Lung (tissue), 12 donors: ENCODE measurements around the gene XPNPEP1. TPM values are rescaled to one million over a fixed set of nuclear protein-coding genes. Genes with fewer than 3 reads are reported as not detected.
A peak's percentile ranks its signal among the peaks of the same experiment; 100 is the strongest.

ENCODE experiments used
- ATAC-seq: fragments of 200-7000 bp; cut with Tn5 transposase; one replicate; pipeline ENCODE4 v1.9.1; 2020; ENCODE audit warnings: moderate number of reproducible peaks; ENCODE audit not compliant: insufficient read depth, low FRiP score
- DNase-seq, 3 donors: peaks; one replicate each; pipeline ENCODE4 v3.0.0-alpha.2; 2013 to 2017
- H3K27ac ChIP-seq, 2 donors: one replicate each; pipeline ENCODE4 v1.5.1; 2013; ENCODE audit warnings: mild to moderate bottlenecking in 2 of 2, moderate library complexity in 2 of 2, control low read depth in 1 of 2, inconsistent platforms in 1 of 2, low read depth in 1 of 2, low read length in 1 of 2
- H3K27me3 ChIP-seq, 3 donors: one replicate each; pipeline ENCODE4 v1.5.1; 2013; ENCODE audit warnings: low read length in 2 of 3; ENCODE audit not compliant: control insufficient read depth in 3 of 3, insufficient read depth in 3 of 3
- H3K36me3 ChIP-seq, 4 donors: one replicate each; pipeline ENCODE4 v1.5.1; 2013; ENCODE audit warnings: low read length in 4 of 4, mild to moderate bottlenecking in 1 of 4, moderate library complexity in 1 of 4; ENCODE audit not compliant: control insufficient read depth in 4 of 4, insufficient read depth in 4 of 4
- H3K4me1 ChIP-seq, 5 donors: one replicate each; pipeline ENCODE4 v1.5.1; 2013; ENCODE audit warnings: low read length in 5 of 5, mild to moderate bottlenecking in 2 of 5, moderate library complexity in 1 of 5; ENCODE audit not compliant: control insufficient read depth in 5 of 5, insufficient read depth in 5 of 5
- H3K4me3 ChIP-seq: one replicate; pipeline ENCODE4 v1.5.1; 2013; ENCODE audit warnings: mild to moderate bottlenecking, control low read depth, moderate library complexity
- H3K9ac ChIP-seq, 2 donors: one replicate each; pipeline ENCODE4 v1.5.1; 2013; ENCODE audit warnings: low read length in 2 of 2, control low read depth in 1 of 2; ENCODE audit not compliant: insufficient read depth in 1 of 2
- H3K9me3 ChIP-seq, 4 donors: one replicate each; pipeline ENCODE4 v1.5.1; 2013; ENCODE audit warnings: low read length in 3 of 4, mild to moderate bottlenecking in 1 of 4, moderate library complexity in 1 of 4; ENCODE audit not compliant: control insufficient read depth in 4 of 4, insufficient read depth in 3 of 4
- WGBS, 2 donors: extraction: QIAGEN DNeasy Blood & Tissue Kit; methylation state at CpG; one replicate each; pipeline ENCODE4 v1.1.7; 2013; 5-methylcytosine and 5-hydroxymethylcytosine counted together
- polyA plus RNA-seq, 2 donors: library from polyadenylated mRNA; stranded (reverse); fragments of 200-250 nt; gene quantifications; one replicate each; pipeline ENCODE4 v1.2.1, GENCODE V29; 2013
- total RNA-seq, 2 donors: library from RNA; depleted of rRNA in 1 of 2; stranded (reverse); fragments of >200 nt in 1 of 2; gene quantifications; one replicate each; pipeline ENCODE4 v1.2.1, GENCODE V29; 2014 to 2021
- TF ChIP-seq, protein P1 (sequence below): IDR thresholded peaks from 2 replicates; pipeline ENCODE4 v1.5.1; 2012; ENCODE audit warnings: mild to moderate bottlenecking; ENCODE audit errors: control extremely low read depth, extremely low read depth
- donor health status: control.
- donor health status: control.
- donor health status: Bipolar disorder and iron deficiency.
- donor health status: healthy.
- donor health status: DM: yes; HTN: yes; CAD: no.

The XPNPEP1 gene
- total and polyA plus RNA-seq, 4 donors = 16.5 to 129 (median 48.4) TPM

DNA sequence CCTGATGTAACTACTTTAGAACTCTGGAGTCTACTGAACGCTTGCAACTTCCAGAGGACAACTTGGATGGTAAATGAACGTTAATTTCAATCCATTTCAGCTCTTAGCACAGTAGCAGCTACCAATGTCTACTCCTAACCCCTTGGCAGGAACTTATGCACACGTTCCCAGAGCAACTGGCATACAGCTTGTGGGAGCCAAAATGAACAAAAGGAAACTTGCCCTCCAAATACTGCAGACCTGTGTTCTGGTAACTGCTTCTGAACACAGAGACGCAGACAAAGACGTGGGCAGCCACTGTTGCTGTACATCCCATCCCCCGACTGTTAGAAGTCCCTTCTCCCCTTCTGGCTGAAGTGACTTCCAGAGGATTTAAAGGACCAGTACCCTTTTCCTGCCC is 61.3 kb downstream of the XPNPEP1 start:
- H3K4me1 ChIP-seq = peaks cover 0 to under 1% (median 0%) of the 10 kb centered on the region in 5 donors
- H3K27ac ChIP-seq = no peak overlapping the region
- TF ChIP-seq, protein P1, sequence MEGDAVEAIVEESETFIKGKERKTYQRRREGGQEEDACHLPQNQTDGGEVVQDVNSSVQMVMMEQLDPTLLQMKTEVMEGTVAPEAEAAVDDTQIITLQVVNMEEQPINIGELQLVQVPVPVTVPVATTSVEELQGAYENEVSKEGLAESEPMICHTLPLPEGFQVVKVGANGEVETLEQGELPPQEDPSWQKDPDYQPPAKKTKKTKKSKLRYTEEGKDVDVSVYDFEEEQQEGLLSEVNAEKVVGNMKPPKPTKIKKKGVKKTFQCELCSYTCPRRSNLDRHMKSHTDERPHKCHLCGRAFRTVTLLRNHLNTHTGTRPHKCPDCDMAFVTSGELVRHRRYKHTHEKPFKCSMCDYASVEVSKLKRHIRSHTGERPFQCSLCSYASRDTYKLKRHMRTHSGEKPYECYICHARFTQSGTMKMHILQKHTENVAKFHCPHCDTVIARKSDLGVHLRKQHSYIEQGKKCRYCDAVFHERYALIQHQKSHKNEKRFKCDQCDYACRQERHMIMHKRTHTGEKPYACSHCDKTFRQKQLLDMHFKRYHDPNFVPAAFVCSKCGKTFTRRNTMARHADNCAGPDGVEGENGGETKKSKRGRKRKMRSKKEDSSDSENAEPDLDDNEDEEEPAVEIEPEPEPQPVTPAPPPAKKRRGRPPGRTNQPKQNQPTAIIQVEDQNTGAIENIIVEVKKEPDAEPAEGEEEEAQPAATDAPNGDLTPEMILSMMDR = no peak
- peaks cover 0 to 8% (median 3%) of the 10 kb centered on the region in 4 donors for H3K9me3 ChIP-seq
- no peaks in the 10 kb centered on the region for H3K27me3 ChIP-seq
- WGBS, 2 donors = 67 to 78% methylated on average over 6 of the region's 6 CpGs
- no peak overlapping the region for H3K4me3 ChIP-seq
- ATAC-seq (no peak), DNase-seq (no peak)
- peaks cover 13 to 37% (median 27%) of the 10 kb centered on the region in 4 donors for H3K36me3 ChIP-seq
- H3K9ac ChIP-seq = no peak overlapping the region

DNA sequence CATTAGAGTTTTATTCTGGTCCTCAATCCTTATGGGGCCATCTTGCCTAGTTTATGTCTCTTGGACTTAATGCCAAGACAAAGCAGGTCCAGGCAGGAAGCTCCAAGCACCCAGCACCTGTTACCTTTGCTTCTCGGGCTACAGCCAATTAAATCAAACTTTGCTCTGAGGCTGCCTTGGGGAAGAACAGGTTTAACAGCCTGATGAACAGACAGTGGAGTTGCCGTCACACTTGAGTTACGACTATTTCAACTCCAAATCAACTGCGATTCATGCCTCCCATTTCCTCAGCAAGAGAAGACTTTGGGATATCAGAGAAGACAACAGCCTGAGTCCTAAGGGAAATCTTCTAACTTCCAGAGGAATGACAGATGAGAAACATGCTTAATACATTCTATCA is 62.2 kb downstream of the XPNPEP1 start:
- H3K4me3 ChIP-seq = no peak overlapping the region
- TF ChIP-seq, protein P1 = no peak
- peaks cover 0 to 8% (median 3%) of the 10 kb centered on the region in 4 donors for H3K9me3 ChIP-seq
- H3K9ac ChIP-seq = no peak overlapping the region
- H3K4me1 ChIP-seq = no peaks in the 10 kb centered on the region
- no peak for ATAC-seq
- peak in 1 of 3 donors; percentile 3 for DNase-seq
- no peak overlapping the region for H3K27ac ChIP-seq
- WGBS, 2 donors = 86 to 87% methylated on average over 4 of the region's 4 CpGs
- H3K36me3 ChIP-seq = peaks cover 13 to 31% (median 24%) of the 10 kb centered on the region in 4 donors
- H3K27me3 ChIP-seq = no peaks in the 10 kb centered on the region

DNA sequence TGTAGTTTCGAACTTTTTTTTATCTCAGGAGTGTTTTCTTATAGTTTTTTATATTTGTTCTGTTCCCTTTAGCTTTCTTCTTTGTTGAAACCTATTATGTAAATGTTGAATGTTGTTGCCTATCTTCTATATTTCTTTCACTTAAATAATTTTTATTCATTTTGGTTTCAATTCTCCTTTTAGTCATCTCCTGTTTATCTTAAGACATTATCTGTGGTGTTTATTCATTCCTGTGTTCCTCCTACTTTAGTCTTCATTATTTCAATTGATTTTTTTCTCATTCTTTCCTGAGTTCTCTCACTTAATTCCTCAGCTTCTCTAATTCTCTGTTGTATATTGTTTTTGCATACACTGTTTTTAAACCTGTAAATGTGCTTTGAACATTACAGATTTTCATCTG is 64.1 kb downstream of the XPNPEP1 start:
- Histone ChIP-seq H3K4me1 (no peaks in the 10 kb centered on the region), H3K9me3 (peaks cover 0 to 8% (median 1%) of the 10 kb centered on the region in 4 donors), H3K4me3 (no peak overlapping the region), H3K27me3 (no peaks in the 10 kb centered on the region), H3K27ac (no peak overlapping the region), H3K9ac (no peak overlapping the region), H3K36me3 (peaks cover 3 to 17% (median 10%) of the 10 kb centered on the region in 4 donors)
- 76 to 92% methylated on average over 1 of the region's 1 CpG for WGBS, 2 donors
- TF ChIP-seq, protein P1 = no peak
- no peak for DNase-seq
- no peak for ATAC-seq

DNA sequence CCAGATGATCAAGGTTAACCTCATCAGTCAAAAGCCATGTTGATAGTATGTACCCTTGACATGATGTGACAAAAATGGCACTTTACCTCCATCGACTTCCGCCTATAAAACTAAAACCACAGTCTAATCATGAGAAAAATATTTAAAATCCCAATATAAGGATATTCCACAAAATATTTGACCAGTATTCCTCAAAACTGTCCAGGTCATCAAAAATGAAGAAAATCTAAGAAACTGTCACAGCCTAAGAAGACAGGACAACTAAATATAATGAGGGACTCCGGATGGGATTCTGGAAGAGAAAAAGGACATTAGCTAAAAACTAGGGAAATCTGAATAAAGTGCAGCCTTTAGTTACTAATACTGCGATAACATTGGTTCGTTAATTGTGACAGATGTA is 67.6 kb downstream of the XPNPEP1 start:
- DNase-seq (no peak), ATAC-seq (no peak)
- Histone ChIP-seq H3K9me3 (no peaks in the 10 kb centered on the region), H3K4me1 (no peaks in the 10 kb centered on the region), H3K4me3 (no peak overlapping the region), H3K36me3 (no peaks in the 10 kb centered on the region), H3K9ac (no peak overlapping the region), H3K27ac (no peak overlapping the region), H3K27me3 (no peaks in the 10 kb centered on the region)
- TF ChIP-seq, protein P1 = no peak
- 90 to 94% methylated on average over 5 of the region's 5 CpGs for WGBS, 2 donors
